HepG2 (cell line): ENCODE results near the gene MICALL2. TPM values are rescaled to one million over a fixed set of nuclear protein-coding genes. Genes with fewer than 3 reads are reported as not detected.

Experiments
- ARNT ChIP-seq: fragments of 450-650 bp; IDR thresholded peaks from 2 replicates; pipeline ENCODE4 v1.6.1; 2017
- CHD4 ChIP-seq: fragments of 200-600 bp; sonication (generic); IDR thresholded peaks from 2 replicates; pipeline ENCODE4 v1.7.0; 2017; ENCODE audit warnings: mild to moderate bottlenecking, low read length, borderline replicate concordance
- DDIT3 ChIP-seq: sonication (generic); formaldehyde crosslinking; IDR thresholded peaks from 2 replicates; pipeline ENCODE4 v1.4.0; 2020; ENCODE audit warnings: mild to moderate bottlenecking, missing genetic modification reagents
- FOSL2 ChIP-seq: sonication (generic); formaldehyde crosslinking; IDR thresholded peaks from 2 replicates; pipeline ENCODE4 v1.4.0; 2020; ENCODE audit warnings: missing genetic modification reagents
- GATAD1 ChIP-seq: IDR thresholded peaks from 2 replicates; pipeline ENCODE4 v1.6.1; 2016; ENCODE audit warnings: missing genetic modification reagents, missing compliant biosample characterization
- GFI1 ChIP-seq: sonication (generic); formaldehyde crosslinking; IDR thresholded peaks from 2 replicates; pipeline ENCODE4 v1.5.0; 2020; ENCODE audit warnings: missing genetic modification reagents, mild to moderate bottlenecking, borderline replicate concordance
- HIVEP1 ChIP-seq: sonication (generic); formaldehyde crosslinking; IDR thresholded peaks from 2 replicates; pipeline ENCODE4 v1.4.0; 2020; ENCODE audit warnings: mild to moderate bottlenecking, missing genetic modification reagents
- HNF4A ChIP-seq: sonication (generic); formaldehyde crosslinking; IDR thresholded peaks from 2 replicates; pipeline ENCODE4 v1.4.0; 2020; ENCODE audit warnings: missing genetic modification reagents
- IKZF1 ChIP-seq: fragments of 450-650 bp; IDR thresholded peaks from 2 replicates; pipeline ENCODE4 v1.7.1; 2016
- ISX ChIP-seq: sonication (generic); formaldehyde crosslinking; conservative IDR thresholded peaks from 2 replicates; pipeline ENCODE4 v1.5.0; 2020; ENCODE audit warnings: missing genetic modification reagents
- KLF11 ChIP-seq: IDR thresholded peaks from 2 replicates; pipeline ENCODE4 v1.6.1; 2016; ENCODE audit warnings: missing compliant biosample characterization
- MBNL3 ChIP-seq: fragments of 250-450 bp; sonication (Bioruptor Pico); conservative IDR thresholded peaks from 2 replicates; pipeline ENCODE4 v1.8.0; 2022; ENCODE audit warnings: mild to moderate bottlenecking, inconsistent platforms
- MED13 ChIP-seq: sonication (generic); formaldehyde crosslinking; IDR thresholded peaks from 2 replicates; pipeline ENCODE4 v1.5.0; 2020; ENCODE audit warnings: missing genetic modification reagents
- MEIS2 ChIP-seq: sonication (generic); formaldehyde crosslinking; IDR thresholded peaks from 2 replicates; pipeline ENCODE4 v1.9.0; 2021; ENCODE audit warnings: mild to moderate bottlenecking, missing genetic modification reagents
- MTA1 ChIP-seq: sonication (generic); formaldehyde crosslinking; IDR thresholded peaks from 2 replicates; pipeline ENCODE4 v1.4.0; 2020; ENCODE audit warnings: missing genetic modification reagents, mild to moderate bottlenecking, borderline replicate concordance
- SIX4 ChIP-seq: sonication (generic); formaldehyde crosslinking; IDR thresholded peaks from 2 replicates; pipeline ENCODE4 v1.4.0; 2020; ENCODE audit warnings: missing genetic modification reagents
- SPEN ChIP-seq: sonication (generic); formaldehyde crosslinking; IDR thresholded peaks from 2 replicates; pipeline ENCODE4 v1.5.1; 2020; ENCODE audit warnings: low read depth, mild to moderate bottlenecking, missing genetic modification reagents
- ZBTB21 ChIP-seq: sonication (generic); formaldehyde crosslinking; IDR thresholded peaks from 2 replicates; pipeline ENCODE4 v1.4.0; 2020; ENCODE audit warnings: missing genetic modification reagents
- ZFP36L1 ChIP-seq: sonication (generic); formaldehyde crosslinking; IDR thresholded peaks from 2 replicates; pipeline ENCODE4 v1.8.0; 2022; ENCODE audit warnings: mild to moderate bottlenecking, missing genetic modification reagents, moderate library complexity
- ZKSCAN1 ChIP-seq: fragments of 150-350 bp; IDR thresholded peaks from 2 replicates; pipeline ENCODE4 v1.6.1; 2014; ENCODE audit warnings: low read length
- ZNF292 ChIP-seq: sonication (generic); formaldehyde crosslinking; IDR thresholded peaks from 2 replicates; pipeline ENCODE4 v1.8.1; 2022; ENCODE audit warnings: mild to moderate bottlenecking, low read depth, missing genetic modification reagents, borderline replicate concordance
- ZNF782 ChIP-seq: sonication (generic); formaldehyde crosslinking; IDR thresholded peaks from 2 replicates; pipeline ENCODE4 v1.4.0; 2020; ENCODE audit warnings: missing genetic modification reagents, mild to moderate bottlenecking, borderline replicate concordance
- polyA plus RNA-seq, 8 experiments: library from polyadenylated mRNA; depleted of rRNA in 3 of 8; stranded (reverse) in 7 of 8; unstranded in 1 of 8; fragments of >200 nt; fragmentation: Illumina TruSeq in 4 of 8; extraction: Trizol in 4 of 8; gene quantifications; 2 replicates each; pipeline versions ENCODE4 v1.2.1 to v1.2.3, GENCODE V29; 2011 to 2016; ENCODE audit warnings: low read depth in 4 of 8, missing spikeins in 1 of 8, mixed read lengths in 1 of 8; ENCODE audit not compliant: insufficient read depth in 1 of 8
- total RNA-seq, 5 experiments: library from RNA; depleted of rRNA; stranded (reverse); fragments of >200 nt; fragmentation: Illumina TruSeq; extraction: Trizol; gene quantifications; 2 replicates each; pipeline ENCODE4 v1.2.3, GENCODE V29; 2016; ENCODE audit warnings: low read depth in 1 of 5
- TF ChIP-seq, protein P1 (sequence below): sonication (generic); formaldehyde crosslinking; IDR thresholded peaks from 2 replicates; pipeline ENCODE4 v1.4.0; 2020; ENCODE audit warnings: missing genetic modification reagents, borderline replicate concordance
- TF ChIP-seq, protein P2 (sequence below): sonication (generic); formaldehyde crosslinking; IDR thresholded peaks from 2 replicates; pipeline ENCODE4 v1.4.0; 2020; ENCODE audit warnings: missing genetic modification reagents, borderline replicate concordance
- TF ChIP-seq, protein P3 (sequence below): sonication (generic); formaldehyde crosslinking; IDR thresholded peaks from 2 replicates; pipeline ENCODE4 v1.4.0; 2020; ENCODE audit warnings: missing genetic modification reagents

The MICALL2 gene
- total and polyA plus RNA-seq, 2 of the 13 experiments (the other 11 are each of a cell fraction or from before 2014, with no cell fraction given): 5.8 to 12.4 TPM

- TF ChIP-seq, protein P1, sequence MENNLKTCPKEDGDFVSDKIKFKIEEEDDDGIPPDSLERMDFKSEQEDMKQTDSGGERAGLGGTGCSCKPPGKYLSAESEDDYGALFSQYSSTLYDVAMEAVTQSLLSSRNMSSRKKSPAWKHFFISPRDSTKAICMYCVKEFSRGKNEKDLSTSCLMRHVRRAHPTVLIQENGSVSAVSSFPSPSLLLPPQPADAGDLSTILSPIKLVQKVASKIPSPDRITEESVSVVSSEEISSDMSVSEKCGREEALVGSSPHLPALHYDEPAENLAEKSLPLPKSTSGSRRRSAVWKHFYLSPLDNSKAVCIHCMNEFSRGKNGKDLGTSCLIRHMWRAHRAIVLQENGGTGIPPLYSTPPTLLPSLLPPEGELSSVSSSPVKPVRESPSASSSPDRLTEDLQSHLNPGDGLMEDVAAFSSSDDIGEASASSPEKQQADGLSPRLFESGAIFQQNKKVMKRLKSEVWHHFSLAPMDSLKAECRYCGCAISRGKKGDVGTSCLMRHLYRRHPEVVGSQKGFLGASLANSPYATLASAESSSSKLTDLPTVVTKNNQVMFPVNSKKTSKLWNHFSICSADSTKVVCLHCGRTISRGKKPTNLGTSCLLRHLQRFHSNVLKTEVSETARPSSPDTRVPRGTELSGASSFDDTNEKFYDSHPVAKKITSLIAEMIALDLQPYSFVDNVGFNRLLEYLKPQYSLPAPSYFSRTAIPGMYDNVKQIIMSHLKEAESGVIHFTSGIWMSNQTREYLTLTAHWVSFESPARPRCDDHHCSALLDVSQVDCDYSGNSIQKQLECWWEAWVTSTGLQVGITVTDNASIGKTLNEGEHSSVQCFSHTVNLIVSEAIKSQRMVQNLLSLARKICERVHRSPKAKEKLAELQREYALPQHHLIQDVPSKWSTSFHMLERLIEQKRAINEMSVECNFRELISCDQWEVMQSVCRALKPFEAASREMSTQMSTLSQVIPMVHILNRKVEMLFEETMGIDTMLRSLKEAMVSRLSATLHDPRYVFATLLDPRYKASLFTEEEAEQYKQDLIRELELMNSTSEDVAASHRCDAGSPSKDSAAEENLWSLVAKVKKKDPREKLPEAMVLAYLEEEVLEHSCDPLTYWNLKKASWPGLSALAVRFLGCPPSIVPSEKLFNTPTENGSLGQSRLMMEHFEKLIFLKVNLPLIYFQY (CRISPR knock-in tag): no peak
- TF ChIP-seq MTA1 (CRISPR knock-in tag): no peak
- TF ChIP-seq DDIT3 (CRISPR knock-in tag): no peak
- TF ChIP-seq SIX4 (CRISPR knock-in tag): no peak
- no peak for TF ChIP-seq GATAD1 (CRISPR knock-in tag)
- TF ChIP-seq, protein P2, sequence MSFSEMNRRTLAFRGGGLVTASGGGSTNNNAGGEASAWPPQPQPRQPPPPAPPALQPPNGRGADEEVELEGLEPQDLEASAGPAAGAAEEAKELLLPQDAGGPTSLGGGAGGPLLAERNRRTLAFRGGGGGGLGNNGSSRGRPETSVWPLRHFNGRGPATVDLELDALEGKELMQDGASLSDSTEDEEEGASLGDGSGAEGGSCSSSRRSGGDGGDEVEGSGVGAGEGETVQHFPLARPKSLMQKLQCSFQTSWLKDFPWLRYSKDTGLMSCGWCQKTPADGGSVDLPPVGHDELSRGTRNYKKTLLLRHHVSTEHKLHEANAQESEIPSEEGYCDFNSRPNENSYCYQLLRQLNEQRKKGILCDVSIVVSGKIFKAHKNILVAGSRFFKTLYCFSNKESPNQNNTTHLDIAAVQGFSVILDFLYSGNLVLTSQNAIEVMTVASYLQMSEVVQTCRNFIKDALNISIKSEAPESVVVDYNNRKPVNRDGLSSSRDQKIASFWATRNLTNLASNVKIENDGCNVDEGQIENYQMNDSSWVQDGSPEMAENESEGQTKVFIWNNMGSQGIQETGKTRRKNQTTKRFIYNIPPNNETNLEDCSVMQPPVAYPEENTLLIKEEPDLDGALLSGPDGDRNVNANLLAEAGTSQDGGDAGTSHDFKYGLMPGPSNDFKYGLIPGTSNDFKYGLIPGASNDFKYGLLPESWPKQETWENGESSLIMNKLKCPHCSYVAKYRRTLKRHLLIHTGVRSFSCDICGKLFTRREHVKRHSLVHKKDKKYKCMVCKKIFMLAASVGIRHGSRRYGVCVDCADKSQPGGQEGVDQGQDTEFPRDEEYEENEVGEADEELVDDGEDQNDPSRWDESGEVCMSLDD (CRISPR knock-in tag): peak; percentile 78; the same call in 1 of the 2 replicates
- TF ChIP-seq ARNT: no peak
- no peak for TF ChIP-seq ZBTB21 (CRISPR knock-in tag)
- TF ChIP-seq SPEN (CRISPR knock-in tag): no peak; the same call in 1 of the 2 replicates
- no peak for TF ChIP-seq HIVEP1 (CRISPR knock-in tag)
- TF ChIP-seq MED13 (CRISPR knock-in tag): 0 out of 2 replicates have a peak, but pooled peaks have one; percentile 31
- 0 out of 2 replicates have a peak, but pooled peaks have one; percentile 31 for TF ChIP-seq GFI1
- no peak for TF ChIP-seq CHD4
- TF ChIP-seq FOSL2 (CRISPR knock-in tag): no peak
- TF ChIP-seq MEIS2: no peak
- TF ChIP-seq ZKSCAN1: no peak
- TF ChIP-seq ZNF292 (CRISPR knock-in tag): peak; percentile 21; the same call in 1 of the 2 replicates
- TF ChIP-seq IKZF1: no peak
- no peak for TF ChIP-seq ZNF782 (CRISPR knock-in tag)
- TF ChIP-seq, protein P3, sequence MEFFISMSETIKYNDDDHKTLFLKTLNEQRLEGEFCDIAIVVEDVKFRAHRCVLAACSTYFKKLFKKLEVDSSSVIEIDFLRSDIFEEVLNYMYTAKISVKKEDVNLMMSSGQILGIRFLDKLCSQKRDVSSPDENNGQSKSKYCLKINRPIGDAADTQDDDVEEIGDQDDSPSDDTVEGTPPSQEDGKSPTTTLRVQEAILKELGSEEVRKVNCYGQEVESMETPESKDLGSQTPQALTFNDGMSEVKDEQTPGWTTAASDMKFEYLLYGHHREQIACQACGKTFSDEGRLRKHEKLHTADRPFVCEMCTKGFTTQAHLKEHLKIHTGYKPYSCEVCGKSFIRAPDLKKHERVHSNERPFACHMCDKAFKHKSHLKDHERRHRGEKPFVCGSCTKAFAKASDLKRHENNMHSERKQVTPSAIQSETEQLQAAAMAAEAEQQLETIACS (CRISPR knock-in tag): no peak
- no peak for TF ChIP-seq ZFP36L1 (CRISPR knock-in tag)
- no peak for TF ChIP-seq MBNL3 (CRISPR knock-in tag)
- TF ChIP-seq ISX (CRISPR knock-in tag): 0 out of 2 replicates have a peak, but pooled peaks have one; percentile 33
- no peak for TF ChIP-seq HNF4A (CRISPR knock-in tag)
- no peak for TF ChIP-seq KLF11 (CRISPR knock-in tag)
These were observed 30.2 kb downstream of the MICALL2 start (continued) for GRCh38 chr7:1428941-1429501.
